ENCODE measurements around the gene FUZ.

- TF ChIP-seq, protein P1, sequence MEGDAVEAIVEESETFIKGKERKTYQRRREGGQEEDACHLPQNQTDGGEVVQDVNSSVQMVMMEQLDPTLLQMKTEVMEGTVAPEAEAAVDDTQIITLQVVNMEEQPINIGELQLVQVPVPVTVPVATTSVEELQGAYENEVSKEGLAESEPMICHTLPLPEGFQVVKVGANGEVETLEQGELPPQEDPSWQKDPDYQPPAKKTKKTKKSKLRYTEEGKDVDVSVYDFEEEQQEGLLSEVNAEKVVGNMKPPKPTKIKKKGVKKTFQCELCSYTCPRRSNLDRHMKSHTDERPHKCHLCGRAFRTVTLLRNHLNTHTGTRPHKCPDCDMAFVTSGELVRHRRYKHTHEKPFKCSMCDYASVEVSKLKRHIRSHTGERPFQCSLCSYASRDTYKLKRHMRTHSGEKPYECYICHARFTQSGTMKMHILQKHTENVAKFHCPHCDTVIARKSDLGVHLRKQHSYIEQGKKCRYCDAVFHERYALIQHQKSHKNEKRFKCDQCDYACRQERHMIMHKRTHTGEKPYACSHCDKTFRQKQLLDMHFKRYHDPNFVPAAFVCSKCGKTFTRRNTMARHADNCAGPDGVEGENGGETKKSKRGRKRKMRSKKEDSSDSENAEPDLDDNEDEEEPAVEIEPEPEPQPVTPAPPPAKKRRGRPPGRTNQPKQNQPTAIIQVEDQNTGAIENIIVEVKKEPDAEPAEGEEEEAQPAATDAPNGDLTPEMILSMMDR (IDR thresholded peaks at IDR 0.05) = no peak
- TF ChIP-seq POLR2A (IDR thresholded peaks at IDR 0.05) = no peak
Observed at GRCh38 chr19:49788857-49789256, 24.2 kb downstream of the FUZ start.
